GM21381 (cell line): Measurements from ENCODE around the gene GCSAM.

Experiments
- ATAC-seq: cut with Tn5 transposase; IDR thresholded peaks from one replicate; pipeline ENCODE4 v1.9.1; 2021; ENCODE audit warnings: mild to moderate bottlenecking, moderate library complexity; ENCODE audit not compliant: unreplicated experiment

Gene GCSAM

GRCh38 chr3:112109322-112109721 is 23.7 kb downstream of the GCSAM start:
- ATAC-seq = no peak

GRCh38 chr3:112104774-112105173 is 28.3 kb downstream of the GCSAM start:
- ATAC-seq = no peak

- no peak for ATAC-seq
These were observed 31.1 kb downstream of the GCSAM start for GRCh38 chr3:112101916-112102315.

- ATAC-seq = peak; percentile 61
These were observed 35.7 kb downstream of the GCSAM start for GRCh38 chr3:112097378-112097777.

GRCh38 chr3:112096176-112096575 is 36.9 kb downstream of the GCSAM start:
- ATAC-seq = no peak

DNA sequence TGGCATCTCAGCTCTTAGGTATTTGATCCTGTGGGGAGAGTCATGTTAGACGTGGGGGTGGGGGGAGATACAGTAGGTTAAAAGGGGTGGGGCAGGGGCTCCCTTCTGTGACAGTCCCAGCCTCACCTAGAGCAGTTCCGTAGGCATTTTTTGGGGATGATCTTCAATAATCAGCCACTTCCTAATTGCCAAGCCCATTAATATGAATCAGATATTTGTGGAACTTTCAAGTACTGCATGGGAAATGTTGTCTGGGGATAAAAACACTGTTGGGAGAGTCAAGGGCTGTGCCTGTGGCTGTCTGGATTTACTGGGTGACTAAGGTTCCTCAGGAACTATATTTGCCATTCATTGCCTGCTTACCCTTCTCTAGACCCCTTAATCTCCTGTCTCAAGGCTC is 37.3 kb downstream of the GCSAM start:
- no peak for ATAC-seq

- ATAC-seq = no peak
These were observed 39.9 kb downstream of the GCSAM start for GRCh38 chr3:112093180-112093522.

DNA sequence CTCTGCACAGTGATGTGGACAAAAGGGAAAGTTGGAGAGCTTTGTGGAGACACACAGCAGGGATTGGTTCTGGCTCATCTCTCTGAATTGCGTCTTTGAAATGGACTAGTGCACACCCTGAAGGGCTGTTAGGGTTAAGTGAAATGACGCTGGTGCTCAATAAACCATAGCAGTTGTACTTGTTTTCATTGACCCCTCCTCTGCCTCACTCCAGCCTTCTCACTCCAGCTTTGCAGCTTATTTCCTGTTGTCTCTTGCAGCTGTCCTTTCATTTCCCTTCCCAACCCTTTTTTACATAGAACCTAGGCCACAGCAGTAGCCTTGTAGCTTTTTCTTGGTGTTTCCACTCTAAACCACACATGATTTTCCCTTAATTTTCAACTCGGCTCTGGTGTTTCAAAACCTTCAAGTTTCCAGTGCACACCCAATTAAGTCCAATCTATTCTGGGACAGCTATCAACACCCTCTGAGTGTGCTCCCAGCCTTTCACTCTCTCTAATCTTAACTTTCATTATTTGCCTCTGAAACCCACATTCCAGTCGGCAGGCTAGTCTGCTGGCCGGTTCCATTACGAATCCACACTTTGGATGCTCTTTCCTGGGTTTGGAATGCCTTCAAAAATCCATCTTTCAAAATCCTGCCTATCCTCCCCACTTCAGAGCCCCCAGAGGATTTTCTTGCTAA is 40.4 kb downstream of the GCSAM start:
- no peak for ATAC-seq

- ATAC-seq = no peak
These were observed 42.0 kb downstream of the GCSAM start for GRCh38 chr3:112090887-112091586.

GRCh38 chr3:112089956-112090886 is 42.8 kb downstream of the GCSAM start:
- ATAC-seq = no peak

- ATAC-seq = no peak
These were observed 44.1 kb downstream of the GCSAM start for GRCh38 chr3:112088944-112089343.

- no peak for ATAC-seq
These were observed 45.3 kb downstream of the GCSAM start for GRCh38 chr3:112087746-112088145.

DNA sequence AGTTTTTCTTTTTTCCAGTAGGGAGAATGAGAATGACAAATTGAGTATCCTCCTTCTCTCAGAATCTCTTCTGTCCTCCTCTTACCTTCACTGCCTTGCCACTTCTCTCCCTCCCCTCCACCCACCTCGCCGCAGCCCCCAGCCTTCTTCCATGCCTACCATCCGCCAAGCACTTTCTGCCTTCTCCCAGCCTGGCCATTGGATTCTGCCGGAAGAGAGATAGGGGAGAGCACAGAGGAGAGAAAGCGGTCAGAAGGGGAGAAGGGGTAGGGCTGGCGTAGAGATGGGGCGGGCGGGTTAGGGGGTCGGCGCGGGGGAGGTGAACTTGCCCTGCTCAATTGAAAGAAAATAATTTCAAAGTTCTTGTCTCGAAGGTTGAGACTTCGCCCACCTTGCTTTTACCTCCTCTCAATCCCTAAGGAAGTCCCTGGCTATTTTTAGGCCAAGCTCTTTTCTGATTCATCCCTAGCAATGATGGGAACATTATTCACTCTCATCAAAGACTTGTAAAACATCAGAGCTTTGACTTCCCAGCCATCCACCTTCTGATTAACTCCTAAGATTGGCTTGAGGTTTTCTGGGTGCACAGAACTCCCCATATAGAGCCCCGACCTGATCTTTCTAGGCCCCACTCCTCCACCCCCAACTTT is 46.0 kb downstream of the GCSAM start:
- ATAC-seq = no peak

DNA sequence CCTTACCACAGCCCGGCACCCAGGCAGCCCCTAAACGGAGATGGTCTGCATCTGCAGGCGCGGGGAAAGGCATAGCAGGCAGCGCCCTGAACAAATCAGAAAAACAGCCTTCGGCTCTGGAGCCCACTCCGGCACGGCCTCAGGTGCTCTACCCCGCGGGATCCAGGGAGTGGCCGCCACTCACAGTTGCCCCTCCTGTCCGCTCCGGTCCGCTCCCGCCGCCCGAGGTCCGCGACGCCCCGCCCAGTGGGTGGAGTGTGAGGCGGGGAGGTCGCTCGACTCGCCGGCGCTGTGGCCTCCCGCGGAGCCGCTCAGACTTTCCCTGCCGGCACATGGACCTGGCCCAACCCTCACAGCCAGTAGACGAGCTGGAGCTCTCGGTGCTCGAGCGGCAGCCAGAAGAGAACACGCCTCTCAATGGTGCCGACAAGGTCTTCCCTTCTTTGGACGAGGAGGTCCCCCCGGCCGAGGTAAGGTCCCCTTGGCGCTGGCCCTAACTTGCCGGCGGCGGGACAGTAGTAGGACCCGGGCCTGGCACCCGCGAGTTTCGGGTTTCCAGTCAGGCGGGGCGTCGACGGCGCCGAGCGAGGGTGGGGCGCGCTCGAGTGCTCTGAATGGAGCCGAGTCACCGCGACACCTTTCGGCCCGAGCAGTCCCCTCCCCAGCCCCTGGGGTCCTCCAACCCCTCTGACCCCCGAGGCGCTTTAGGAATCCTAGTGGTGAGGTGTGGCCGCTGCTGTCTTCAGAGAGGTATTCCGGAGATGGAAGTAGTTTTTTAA is 46.8 kb downstream of the GCSAM start, which contains the start of gene C3orf52:
TSS of gene C3orf52 (plus strand) at position 314 of the 779 bp plus-strand sequence. CDS start at position 333, 19 bp downstream.
- ATAC-seq = peak; percentile 79

GRCh38 chr3:112085735-112086075 is 47.3 kb downstream of the GCSAM start:
- no peak for ATAC-seq

DNA sequence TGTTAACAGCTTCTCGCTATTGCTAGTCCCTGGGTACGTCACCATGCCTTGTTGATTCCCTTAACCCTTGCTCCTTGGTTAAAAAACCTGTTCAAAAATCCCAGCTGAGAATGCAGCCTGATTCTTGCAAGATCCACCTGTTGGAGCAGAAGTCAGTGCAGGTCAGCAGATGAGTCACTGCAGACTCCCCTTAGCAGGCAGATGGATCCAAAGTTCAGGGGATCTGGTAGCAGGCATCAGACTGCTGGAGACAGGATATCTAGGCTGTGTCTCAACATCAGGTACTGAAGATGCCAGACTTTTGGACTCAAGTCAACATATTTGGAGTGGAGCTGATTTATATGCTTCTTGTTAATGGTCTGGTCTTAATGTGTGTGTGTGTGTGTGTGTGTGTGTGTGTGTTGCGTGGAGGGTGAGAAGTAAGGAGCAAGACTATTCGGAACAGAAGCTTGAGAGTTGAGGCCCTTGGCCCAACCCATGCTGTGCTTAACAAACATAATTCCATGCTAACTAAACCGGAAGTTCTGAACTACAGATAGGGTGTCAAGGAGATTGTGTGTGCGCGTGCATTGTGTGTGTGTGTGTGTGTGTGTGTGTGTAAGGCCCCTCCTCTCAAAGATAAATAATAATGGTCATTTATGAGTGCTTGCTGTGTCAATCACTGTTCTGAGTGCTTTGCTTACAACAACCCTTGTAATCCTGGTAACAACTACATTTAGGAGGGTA is 47.9 kb downstream of the GCSAM start:
- no peak for ATAC-seq

- no peak for ATAC-seq
These were observed 49.8 kb downstream of the GCSAM start for GRCh38 chr3:112083239-112083638.

- no peak for ATAC-seq
These were observed 54.6 kb downstream of the GCSAM start for GRCh38 chr3:112078125-112079083.
